ENCODE results near the gene ABHD11.

Gene ABHD11

GRCh38 chr7:73700581-73701134 lies 37.9 kb downstream of the ABHD11 start:
- FAIRE-seq, result no peak

- FAIRE-seq, result no peak
Observed at GRCh38 chr7:73700069-73700423, 38.6 kb downstream of the ABHD11 start.

GRCh38 chr7:73699370-73700068 lies 39.1 kb downstream of the ABHD11 start:
- no peak for FAIRE-seq

- FAIRE-seq, result no peak
Observed at GRCh38 chr7:73698410-73698809, 40.2 kb downstream of the ABHD11 start.

- no peak for FAIRE-seq
Observed at GRCh38 chr7:73696372-73696771, 42.2 kb downstream of the ABHD11 start.

GRCh38 chr7:73690646-73691045 lies 48.0 kb downstream of the ABHD11 start:
- no peak for FAIRE-seq

- no peak for FAIRE-seq
Observed at GRCh38 chr7:73688288-73688687, 50.3 kb downstream of the ABHD11 start.

Data from islet of Langerhans (tissue), 1 donor.